Pons (tissue), 1 donor: ENCODE data around the gene LKAAEAR1.
"Not testable (repeated sequence)": the region's sequence is repeated elsewhere in the genome, so short reads cannot be mapped to it uniquely, and the experiment has no call there.

Experiments
- DNase-seq: peaks from one replicate; pipeline ENCODE4 v3.0.0-alpha.2; 2016; ENCODE audit warnings: low spot score

LKAAEAR1 gene, protein sequence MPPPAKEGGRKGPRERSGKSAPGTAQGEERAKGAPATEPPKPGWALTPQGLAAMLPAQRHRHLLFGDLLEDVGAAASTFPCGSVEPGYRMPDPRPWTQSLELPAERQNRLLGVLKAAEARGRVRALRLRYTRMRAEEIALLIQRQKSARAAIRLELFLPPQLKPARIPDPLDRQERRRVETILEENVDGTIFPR

DNA sequence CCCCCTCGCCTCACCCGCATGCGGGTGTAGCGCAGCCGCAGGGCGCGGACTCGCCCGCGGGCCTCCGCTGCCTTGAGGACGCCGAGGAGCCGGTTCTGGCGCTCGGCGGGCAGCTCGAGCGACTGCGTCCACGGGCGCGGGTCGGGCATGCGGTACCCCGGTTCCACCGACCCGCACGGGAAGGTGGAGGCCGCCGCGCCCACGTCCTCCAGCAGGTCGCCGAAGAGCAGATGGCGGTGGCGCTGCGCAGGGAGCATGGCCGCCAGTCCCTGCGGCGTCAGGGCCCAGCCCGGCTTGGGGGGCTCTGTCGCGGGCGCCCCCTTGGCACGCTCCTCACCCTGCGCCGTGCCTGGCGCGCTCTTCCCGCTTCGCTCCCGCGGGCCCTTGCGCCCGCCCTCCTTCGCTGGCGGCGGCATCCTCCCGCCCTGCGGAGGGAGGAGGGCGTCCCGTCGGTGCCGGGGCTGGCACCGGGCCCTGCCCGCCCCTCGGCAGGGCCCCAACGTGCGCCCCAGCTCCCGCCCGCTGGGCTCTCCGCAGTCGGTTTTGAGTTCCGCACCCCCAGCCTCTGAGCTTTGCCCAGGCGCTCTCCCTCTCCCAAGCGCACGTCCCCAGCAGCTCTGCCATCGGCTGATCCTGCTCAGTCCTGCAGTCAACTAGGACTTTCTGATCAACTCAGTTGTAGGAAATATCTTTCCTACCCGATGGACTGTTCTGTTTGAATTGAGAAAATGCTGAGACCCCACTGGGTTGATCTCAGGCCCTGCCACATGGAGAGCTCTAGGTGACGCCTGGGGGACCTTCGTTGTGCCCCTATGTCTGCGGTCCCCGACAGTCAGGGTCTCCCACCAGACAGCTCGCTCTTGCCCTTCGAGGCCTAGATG is at the start of gene LKAAEAR1:
TSS of gene LKAAEAR1 (minus strand) at position 595 of the 881 bp plus-strand sequence. CDS start at position 416, 179 bp downstream.
- no peak for DNase-seq

DNA sequence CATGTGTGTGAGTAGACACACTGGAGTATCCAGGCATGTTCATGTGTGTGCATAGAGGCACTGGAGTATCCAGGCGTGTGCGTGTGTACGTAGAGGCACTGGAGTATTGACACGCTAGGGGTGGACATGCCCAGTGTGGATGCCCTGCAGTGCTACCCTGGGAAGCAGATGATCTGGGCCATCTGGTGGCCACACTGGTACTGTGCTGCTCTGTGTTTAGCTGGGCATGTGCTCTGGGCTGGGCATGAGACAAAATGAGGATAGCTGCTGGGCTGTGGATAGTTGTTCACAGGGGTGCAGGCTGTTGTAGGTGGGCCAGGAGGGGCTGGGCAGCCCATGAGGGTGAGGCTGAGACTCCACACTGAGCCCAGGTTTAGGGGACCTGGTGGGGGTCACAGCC is 47.2 kb upstream of the LKAAEAR1 start:
- DNase-seq: no peak

DNA sequence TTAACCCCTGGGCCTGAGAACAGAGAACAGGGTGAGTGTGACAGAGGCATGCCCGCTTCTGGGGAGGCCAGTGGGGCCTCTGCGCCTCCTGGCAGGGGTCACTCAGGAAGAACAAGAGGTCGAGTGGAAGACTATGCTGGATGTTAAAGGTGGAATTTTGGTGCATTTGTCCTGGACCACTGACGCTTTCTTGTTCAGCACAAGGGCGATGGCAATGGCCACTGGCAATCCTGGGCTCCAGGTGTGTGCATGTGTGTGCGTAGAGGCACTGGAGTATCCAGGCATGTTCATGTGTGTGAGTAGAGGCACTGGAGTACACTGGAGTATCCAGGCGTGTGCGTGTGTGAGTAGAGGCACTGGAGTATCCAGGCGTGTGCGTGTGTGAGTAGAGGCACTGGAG is 46.7 kb upstream of the LKAAEAR1 start:
- DNase-seq: no peak

DNA sequence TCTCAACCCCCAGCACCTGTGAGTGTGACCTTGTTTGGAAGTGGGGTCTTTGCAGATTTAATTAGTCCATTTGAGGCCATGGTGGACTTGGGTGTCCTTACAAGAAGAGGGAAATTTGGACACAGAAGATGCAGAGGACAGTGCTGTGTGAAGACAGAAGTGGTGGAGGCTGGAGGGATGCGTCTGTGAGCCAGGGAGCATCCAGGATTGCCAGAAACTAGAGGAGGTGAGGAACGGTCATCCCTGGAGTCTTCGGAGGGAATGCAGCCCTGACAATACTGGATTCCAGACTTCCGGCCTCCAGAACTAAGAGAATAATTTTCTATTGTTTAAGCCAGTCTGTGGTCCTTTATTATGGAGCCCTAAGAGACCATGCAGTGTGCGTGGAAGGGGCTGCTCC is 46.1 kb upstream of the LKAAEAR1 start:
- DNase-seq: no peak

DNA sequence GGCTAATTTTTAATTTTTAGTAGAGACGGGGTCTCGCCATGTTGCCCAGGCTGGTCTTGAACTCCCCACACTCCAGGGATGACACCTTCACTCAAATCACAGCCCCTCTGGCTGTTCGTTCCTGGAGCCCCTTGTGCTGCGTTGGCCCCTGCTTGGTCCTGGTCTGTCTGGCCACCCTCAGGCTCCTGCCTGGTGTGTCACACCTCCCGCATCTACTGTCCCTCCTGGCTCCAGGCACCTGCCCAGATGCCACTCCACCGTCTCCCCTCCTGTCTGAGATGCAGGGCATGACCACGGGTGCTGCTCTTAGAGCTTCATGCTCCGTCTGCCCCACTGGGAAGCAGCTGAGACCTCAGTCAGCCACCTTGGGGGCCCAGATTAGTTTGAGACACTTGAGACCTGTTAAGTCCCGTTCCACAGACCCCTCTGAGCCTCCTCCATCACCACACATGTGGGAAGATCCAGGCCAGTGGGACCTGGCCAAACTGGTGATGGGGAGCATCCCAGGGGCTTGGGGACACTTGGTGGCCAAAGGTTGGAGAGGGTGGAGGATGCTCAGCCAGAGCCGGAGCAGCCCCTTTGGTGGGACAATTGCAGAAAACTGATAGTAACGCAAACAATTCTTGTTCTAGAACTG is 45.1 kb upstream of the LKAAEAR1 start:
- no peak for DNase-seq

DNA sequence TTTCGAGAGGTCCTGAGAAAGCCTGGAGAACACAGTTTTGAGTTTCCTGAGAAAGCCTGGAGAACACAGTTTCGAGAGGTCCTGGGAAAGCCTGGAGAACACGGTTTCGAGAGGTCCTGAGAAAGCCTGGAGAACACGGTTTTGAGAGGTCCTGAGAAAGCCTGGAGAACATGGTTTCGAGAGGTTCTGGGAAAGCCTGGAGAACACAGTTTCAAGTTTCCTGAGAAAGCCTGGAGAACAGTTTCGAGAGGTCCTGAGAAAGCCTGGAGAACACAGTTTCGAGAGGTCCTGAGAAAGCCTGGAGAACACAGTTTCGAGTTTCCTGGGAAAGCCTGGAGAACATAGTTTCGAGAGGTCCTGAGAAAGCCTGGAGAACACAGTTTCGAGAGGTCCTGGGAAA is 39.3 kb upstream of the LKAAEAR1 start:
- DNase-seq: not testable (repeated sequence)

DNA sequence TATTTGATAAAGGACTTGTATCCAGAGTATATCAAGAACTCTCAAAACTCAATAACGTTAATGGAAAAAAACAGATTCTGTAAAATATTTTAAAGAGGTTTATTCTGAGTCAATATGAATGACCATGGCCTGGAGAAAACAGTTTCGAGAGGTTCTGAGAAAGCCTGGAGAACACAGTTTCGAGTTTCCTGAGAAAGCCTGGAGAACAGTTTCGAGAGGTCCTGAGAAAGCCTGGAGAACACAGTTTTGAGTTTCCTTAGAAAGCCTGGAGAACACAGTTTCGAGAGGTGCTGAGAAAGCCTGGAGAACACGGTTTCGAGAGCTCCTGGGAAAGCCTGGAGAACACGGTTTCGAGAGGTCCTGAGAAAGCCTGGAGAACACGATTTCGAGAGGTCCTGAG is 38.7 kb upstream of the LKAAEAR1 start:
- DNase-seq: not testable (repeated sequence)

DNA sequence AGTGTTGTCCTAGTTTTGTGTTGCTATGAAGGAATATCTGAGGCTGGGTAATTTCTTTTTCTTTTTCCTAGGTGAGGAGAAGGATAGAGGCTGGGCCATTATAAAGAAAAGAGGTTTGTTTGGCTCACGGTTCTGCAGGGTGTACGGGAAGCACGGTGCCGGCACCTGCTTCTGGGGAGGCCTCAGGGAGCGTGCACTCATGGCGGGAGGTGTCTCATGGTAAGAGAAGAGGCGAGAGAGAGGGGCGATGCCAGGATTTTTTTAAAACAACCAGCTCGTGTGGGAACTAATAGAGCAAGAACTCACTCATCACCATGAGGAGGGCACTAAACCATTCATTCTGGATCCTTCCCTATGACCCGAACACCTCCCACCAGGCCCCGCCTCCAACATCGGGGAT is 37.4 kb upstream of the LKAAEAR1 start:
- no peak for DNase-seq

DNA sequence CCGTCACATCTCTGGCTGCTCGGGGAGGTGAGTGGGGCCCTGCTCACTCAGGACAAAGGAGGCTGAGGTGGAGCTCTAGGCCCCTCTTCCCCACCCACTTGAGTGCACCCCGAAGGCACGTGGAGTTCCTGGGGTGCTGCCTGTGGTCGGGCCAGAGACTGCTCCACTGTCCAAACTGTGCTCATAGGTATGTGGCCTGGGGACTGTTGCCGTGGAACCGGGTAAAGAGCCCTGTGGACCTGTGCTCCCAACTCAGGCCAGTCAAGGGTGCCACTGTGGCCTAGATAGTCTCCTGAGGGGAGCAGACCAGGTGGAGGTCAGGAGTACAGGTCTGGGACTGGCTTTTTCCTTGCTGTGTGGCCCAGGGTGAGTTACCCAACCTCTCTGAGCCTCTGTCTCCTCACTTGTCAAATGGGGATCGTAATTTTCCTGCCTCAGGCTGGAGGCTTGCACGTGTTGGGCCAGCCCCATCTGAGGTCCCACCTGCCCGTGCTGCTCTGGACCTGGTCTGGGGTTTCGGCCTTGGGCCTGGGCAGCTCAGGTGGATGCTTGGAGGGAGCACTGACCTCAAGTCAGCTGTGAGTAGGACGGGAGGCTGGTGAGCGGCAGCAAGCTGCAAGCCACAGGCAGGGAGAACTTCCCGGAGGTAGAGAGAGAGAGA is 35.6 kb upstream of the LKAAEAR1 start:
- DNase-seq: no peak

DNA sequence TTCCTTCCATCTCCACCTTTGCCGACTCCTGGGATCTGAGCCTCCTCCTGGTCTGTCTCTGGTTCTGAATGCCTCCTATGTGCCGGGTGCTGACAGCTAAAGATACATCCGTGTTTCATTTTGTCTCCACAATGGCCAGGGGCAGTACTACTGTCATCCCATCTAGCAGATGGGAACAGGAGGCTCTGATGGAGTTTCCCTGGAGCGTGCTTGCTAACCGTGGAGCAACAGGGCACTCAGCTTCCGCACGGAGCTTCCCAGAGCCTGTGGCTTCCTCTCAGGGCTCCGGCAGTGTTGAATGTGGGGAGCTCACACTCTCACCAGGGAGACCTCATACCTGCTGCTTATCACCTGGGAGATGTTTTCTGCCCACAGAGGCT is 35.1 kb upstream of the LKAAEAR1 start:
- DNase-seq: no peak

DNA sequence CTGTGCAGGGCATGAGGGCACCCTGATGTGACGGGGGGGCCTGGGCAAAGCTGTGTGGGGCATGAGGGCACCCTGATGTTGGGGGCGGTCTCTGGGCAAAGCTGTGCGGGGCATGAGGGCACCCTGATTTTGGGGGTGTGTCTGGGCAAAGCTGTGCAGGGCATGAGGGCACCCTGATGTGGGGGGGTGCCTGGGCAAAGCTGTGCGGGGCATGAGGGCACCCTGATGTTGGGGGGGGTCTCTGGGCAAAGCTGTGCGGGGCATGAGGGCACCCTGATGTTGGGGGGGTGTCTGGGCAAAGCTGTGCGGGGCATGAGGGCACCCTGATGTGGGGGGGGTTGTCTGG is 33.2 kb upstream of the LKAAEAR1 start:
- DNase-seq: not testable (repeated sequence)

DNA sequence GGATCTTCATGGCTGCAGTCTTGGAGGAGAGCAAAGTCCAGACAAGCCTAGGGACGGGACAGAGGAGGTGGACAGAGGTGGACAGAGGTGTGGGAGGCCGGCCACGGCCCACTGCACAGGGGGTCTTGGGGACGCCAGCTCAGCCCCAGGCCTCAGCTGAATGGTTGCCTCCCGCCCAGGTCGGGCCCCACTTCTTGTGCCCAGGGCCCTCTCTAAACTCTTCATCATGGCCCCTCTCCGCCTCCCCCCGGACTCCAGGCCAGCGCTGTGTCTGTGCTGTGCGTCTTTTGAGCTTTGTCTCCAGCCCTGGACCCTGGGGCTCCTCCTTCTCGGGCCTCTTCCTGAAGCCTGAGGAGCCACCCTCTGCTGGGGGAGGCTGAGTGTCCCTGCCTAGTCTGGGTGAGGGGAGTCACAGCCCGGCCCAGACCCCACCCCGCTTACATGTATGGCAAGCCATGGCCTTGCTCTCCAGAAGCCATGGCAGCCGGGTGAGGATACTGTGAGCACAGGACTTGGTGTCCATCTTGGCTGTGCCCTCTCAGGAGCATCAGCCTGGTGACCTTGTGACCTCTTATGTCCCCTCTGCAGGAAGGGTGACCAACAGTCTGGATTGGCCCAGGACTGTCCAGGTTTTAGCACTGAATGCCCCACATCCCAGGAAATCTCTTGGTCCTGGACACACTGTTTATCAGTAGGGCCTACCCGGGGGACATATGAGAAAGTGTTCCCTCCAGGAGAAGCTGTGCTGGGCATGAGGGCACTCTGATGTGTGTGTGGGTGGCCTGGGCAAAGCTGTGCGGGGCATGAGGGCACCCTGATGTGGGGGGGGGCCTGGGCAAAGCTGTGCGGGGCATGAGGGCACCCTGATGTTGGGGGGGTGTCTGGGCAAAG is 32.6 kb upstream of the LKAAEAR1 start:
- no peak for DNase-seq

DNA sequence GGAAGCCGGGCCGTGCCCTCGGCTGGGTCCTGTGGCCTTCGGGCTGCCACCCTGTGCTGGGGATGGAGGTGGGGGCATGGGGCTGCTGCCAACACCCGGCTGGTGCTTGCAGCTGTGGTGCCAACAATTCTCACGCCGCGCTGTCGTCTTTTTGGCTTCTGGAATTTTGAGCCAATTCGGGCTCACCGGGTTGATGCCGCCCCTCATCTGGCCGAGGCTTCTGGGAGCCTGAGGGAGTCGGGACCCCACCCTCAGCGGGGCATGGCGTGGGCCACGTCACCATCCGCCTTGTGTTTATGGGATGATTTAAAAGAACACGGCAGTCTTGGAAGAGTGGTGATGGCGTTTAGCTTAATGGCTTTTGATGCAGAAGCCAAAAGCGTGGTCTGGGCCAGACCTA is 31.8 kb upstream of the LKAAEAR1 start:
- DNase-seq: no peak

DNA sequence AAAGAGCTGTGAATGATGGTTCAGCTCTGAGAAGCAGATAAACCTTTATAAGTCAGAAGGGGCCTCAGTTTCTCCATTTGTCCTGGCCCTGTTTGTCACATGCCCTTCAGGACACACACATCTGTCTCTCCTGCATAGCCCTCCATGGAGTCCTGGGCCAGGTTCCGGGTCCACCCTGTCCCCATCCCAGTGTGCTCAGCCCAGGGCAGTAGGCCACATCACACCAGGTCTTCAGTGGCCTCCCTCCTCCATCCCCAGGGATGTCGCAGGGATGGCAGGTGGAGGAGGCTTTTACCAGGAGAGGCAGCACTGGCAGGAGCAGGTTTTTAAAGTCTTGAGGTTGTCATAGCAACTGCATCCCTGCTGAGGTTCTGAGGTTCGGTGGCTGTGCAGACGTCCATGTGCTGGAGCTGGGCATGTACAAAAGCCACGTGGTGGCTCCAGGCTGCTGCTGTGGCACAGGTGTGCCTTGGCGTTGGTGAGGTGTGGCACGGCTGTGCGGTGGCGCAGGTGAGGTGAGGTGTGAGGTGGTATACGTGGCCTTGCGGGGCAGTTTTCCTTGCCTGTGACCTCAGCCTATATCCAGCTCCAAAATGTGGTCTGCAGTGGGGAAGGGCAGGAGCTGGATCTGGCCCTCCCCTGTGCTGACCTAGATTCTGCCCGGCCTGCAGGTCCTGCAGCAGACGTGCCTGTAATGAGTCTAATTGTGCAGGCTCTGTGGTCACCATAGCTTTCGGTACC is 31.1 kb upstream of the LKAAEAR1 start:
- no peak for DNase-seq

DNA sequence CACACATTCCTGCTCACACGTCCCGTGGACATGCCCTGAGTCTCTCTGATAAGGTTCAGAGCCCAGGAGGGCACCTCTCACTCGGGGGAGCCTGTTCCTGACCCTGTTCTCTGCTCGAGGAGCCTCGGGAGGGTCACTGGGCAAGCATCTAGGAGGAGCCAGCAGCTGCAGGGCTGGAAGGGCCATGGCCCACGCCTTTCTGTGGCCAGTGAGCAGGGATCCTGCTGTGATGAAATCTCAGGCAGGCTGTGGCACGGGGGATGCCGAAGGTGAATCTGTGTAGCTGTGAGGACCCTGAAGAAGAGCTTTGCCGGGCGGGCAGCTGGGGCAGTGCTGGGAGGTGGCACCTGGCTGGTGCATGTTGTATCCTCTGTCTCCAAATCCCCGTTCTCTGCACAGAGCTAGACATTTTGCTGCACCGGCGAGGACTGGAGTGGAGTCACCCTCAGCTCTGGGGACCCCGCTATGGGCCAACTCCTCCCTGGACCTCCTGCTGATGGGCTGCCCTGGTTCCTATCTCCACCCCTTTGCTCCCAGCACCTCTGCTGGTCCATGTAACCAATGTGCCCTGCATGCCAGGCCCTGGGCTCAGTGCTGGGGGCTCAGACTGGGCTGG is 30.3 kb upstream of the LKAAEAR1 start:
- DNase-seq: no peak

DNA sequence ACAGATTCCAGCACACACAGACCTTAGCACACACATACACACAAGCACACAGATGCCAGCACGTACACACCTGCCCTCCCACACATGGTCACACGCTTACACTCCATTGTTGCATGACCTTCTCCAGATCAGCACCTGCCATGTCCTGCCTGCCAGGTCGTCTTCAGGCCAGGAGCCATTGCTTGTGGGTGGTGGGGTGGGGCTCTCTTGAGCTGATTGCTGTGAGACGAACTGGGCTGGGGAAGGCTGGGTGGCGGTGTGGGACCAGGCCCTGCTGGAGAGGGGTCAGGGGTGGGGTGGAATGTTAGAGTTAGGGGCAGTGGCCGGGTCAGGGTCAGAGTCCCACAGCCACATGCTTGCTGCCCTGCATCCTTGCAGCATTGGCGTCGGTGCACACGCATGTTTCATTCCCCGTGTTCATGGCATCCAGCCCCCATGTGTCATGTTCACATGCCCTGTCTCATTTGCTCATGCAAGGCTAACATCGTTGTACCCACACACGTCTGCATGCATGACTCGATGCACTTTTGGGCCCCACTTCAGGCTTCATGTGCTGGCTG is 29.7 kb upstream of the LKAAEAR1 start:
- no peak for DNase-seq

DNA sequence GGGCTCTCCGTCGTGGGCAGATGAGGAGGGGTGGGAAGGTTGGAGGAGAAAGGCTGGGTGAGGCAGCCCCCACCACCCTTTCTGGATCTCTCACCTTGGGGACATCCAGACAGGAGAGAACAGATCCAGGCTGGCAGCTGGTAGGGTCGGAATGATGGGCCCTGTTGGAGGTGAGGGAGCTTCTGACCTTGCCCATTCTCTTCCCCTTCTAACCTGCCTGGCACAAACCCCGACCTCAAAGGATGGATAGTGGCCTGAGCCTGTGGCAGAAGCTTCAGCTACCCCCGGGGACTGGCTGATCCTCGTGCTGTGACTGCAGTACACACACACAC is 29.2 kb upstream of the LKAAEAR1 start:
- DNase-seq: no peak

DNA sequence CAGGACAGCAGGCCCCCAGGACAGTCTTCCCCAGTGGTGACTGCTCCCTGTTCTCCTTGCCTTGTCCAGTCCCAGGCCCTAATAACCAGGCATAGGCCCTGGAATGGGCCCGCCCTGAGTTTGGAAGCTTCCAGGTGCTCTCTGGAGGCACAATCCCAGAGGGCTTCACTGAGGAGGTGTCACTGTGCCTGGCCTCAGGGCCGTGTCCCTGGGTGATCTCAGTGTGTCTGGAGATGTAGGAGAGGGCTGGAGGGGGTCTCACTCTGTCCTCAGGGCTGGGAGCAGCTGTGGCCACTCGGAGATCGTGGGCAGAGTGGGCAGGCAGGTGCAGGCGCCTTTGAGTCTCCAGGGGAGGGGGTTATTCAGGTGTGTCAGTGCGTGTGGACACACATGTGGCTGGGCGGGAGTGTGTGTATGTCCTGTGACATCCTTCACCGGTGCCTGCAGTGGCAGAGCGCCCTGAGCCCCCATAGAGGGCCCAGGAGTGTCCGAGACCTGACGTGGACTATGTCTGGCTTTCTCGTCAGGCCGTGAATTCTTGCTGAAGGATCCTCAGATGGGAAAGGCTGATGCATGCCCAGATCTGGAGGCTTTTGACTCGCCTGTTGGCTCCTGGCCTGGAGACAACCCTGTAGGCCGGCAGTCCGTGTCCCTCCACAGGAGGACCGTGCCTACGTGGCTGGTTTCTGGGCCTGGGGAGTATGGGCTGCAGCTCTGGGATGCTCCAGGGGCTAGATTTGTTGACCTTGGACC is 28.7 kb upstream of the LKAAEAR1 start:
- no peak for DNase-seq

DNA sequence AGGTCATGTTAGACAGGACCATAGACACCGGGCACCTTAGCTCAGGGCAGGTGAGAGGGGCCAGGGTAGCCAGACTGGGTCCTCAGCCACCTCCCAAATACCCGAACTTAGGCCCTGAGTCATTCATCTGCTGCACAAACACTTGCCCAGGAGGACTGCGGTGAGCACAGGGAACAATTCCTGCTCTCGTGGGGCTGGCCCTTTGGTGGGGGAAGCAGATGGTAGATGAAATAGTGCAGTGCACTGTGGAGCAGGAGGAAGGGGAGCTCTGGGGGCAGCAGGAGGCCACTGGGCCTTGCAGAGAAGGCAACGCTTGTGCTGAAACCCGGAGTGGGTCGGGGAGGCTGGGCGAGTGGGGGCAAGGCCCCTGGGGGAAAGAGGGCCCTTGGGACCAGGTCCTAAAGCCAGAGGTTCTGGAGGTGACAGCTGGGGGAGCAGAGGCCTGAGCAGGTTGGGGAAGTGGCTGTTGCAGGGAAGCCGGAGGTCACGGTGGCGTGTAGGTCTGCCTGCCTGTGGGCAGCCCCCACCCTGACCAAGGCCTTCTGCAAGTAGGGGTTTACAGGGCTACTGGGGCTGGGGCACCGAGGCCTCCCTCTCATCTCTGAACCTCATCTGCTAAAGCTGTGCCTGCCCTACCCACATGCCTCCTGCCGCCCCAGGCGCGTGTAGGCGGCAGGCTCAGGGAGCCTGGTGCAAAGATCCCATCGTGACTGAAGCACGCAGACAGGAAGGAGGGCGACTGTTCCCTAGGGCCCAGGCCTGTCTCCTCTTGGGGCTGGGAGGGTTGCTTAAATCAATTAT is 27.8 kb upstream of the LKAAEAR1 start:
- DNase-seq: no peak
